Measurements from ENCODE around the gene ASF1A. TPM values are rescaled to one million over a fixed set of nuclear protein-coding genes. Genes with fewer than 3 reads are reported as not detected.

ASF1A gene
- polyA plus RNA-seq, 1 of the 3 experiments (the other 2 are of a cell fraction): 5.4 TPM

GRCh38 chr6:118872726-118873125 is 21.2 kb upstream of the ASF1A start:
- ChIA-PET POLR2A (no interaction called here), CTCF (no interaction called here)
- peaks cover 27% of the 10 kb centered on the region; the same call in 1 of the 2 replicates for H3K79me2 ChIP-seq (ENCODE audit: insufficient read depth)
- no peaks in the 10 kb centered on the region for H4K20me1 ChIP-seq (ENCODE audit: insufficient read depth)
- H3K9ac ChIP-seq: no peak overlapping the region
- 93% methylated on average over 2 of the region's 2 CpGs for WGBS (ENCODE audit: low lambda C conversion rate)
- H3K4me3 ChIP-seq (ENCODE audit: low read depth in 2 of 2, low read length in 1 of 2): no peak overlapping the region
- no peak overlapping the region for H3K4me2 ChIP-seq
- H3K9me3 ChIP-seq: no peaks in the 10 kb centered on the region
- no peaks in the 10 kb centered on the region for H3K36me3 ChIP-seq (replicated peaks in 1 of 2; ENCODE audit: control insufficient read depth in 1 of 2, insufficient read depth in 2 of 2, low read length in 1 of 2)
- H3K9me2 ChIP-seq: no peaks in the 10 kb centered on the region; the same call in 1 of the 2 replicates
- H3K27me3 ChIP-seq (ENCODE audit: insufficient read depth): no peaks in the 10 kb centered on the region
- H3K4me1 ChIP-seq (ENCODE audit: control insufficient read depth in 1 of 2, insufficient read depth in 2 of 2, low read depth in 1 of 2, low read length in 1 of 2): peaks cover 0 to 4% of the 10 kb centered on the region in 2 experiments; a peak in 1 of 4 replicates
- no peak for DNase-seq
- TF ChIP-seq ELF1 (IDR thresholded peaks at IDR 0.05): no peak
- TF ChIP-seq IRF3 (IDR thresholded peaks at IDR 0.05; ENCODE audit: low read depth, low read length): no peak
- TF ChIP-seq CHD2 (IDR thresholded peaks at IDR 0.05; ENCODE audit: low read length, partially characterized antibody): no peak
- TF ChIP-seq, protein P1, sequence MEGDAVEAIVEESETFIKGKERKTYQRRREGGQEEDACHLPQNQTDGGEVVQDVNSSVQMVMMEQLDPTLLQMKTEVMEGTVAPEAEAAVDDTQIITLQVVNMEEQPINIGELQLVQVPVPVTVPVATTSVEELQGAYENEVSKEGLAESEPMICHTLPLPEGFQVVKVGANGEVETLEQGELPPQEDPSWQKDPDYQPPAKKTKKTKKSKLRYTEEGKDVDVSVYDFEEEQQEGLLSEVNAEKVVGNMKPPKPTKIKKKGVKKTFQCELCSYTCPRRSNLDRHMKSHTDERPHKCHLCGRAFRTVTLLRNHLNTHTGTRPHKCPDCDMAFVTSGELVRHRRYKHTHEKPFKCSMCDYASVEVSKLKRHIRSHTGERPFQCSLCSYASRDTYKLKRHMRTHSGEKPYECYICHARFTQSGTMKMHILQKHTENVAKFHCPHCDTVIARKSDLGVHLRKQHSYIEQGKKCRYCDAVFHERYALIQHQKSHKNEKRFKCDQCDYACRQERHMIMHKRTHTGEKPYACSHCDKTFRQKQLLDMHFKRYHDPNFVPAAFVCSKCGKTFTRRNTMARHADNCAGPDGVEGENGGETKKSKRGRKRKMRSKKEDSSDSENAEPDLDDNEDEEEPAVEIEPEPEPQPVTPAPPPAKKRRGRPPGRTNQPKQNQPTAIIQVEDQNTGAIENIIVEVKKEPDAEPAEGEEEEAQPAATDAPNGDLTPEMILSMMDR (IDR thresholded peaks at IDR 0.05): no peak
- TF ChIP-seq USF1 (IDR thresholded peaks at IDR 0.05; ENCODE audit: borderline replicate concordance, low read depth): no peak
- TF ChIP-seq EZH2phosphoT487 (IDR thresholded peaks at IDR 0.05; ENCODE audit: borderline replicate concordance, low read depth): no peak
- TF ChIP-seq GATA2 (CRISPR knock-in tag; IDR thresholded peaks at IDR 0.05): no peak
- no peak for TF ChIP-seq MEF2A (IDR thresholded peaks at IDR 0.05; ENCODE audit: borderline replicate concordance, low read depth)
- TF ChIP-seq POLR2AphosphoS5 (IDR thresholded peaks at IDR 0.05; ENCODE audit: low read depth, low read length): no peak
- TF ChIP-seq EP300 (IDR thresholded peaks at IDR 0.05; ENCODE audit: borderline replicate concordance in 1 of 2, low read depth in 1 of 2, low read length in 1 of 2): no peak
- TF ChIP-seq MAX (IDR thresholded peaks at IDR 0.05; ENCODE audit: low read depth): no peak
- no peak for TF ChIP-seq GABPA (IDR thresholded peaks at IDR 0.05; ENCODE audit: low read depth)
- TF ChIP-seq RCOR1 (IDR thresholded peaks at IDR 0.05; ENCODE audit: low read length): no peak
- TF ChIP-seq NRF1 (IDR thresholded peaks at IDR 0.05; ENCODE audit: low read depth, low read length): no peak
- no peak for TF ChIP-seq SMC3 (IDR thresholded peaks at IDR 0.05; ENCODE audit: low read depth, low read length)
- no peak for TF ChIP-seq SIN3A (IDR thresholded peaks at IDR 0.05; ENCODE audit: borderline replicate concordance, low read depth, low read length)
- no peak for TF ChIP-seq TAF1 (IDR thresholded peaks at IDR 0.05; ENCODE audit: borderline replicate concordance, low read depth, low read length)
- H2AFZ ChIP-seq (ENCODE audit: low read depth): no peak overlapping the region
- no peak overlapping the region for H3K27ac ChIP-seq (ENCODE audit: low read depth in 2 of 2, low read length in 1 of 2)
- no peaks in the 10 kb centered on the region for H3F3A ChIP-seq (replicated peaks; ENCODE audit: insufficient read depth)
